Neural crest cell (in vitro differentiated cells): ENCODE data around the gene HDAC4. TPM values are rescaled to one million over a fixed set of nuclear protein-coding genes. Genes with fewer than 3 reads are reported as not detected.

Experiments
- DNase-seq: peaks from one replicate; pipeline ENCODE4 v3.0.0; 2021; ENCODE audit warnings: low read depth, mixed read lengths, low spot score
- H3K27ac Mint-ChIP-seq: one replicate; pipeline ENCODE4 v1.8.0; 2021; ENCODE audit warnings: mild to moderate bottlenecking, mixed read lengths; ENCODE audit not compliant: unreplicated experiment
- H3K27me3 Mint-ChIP-seq: 2 replicates; pipeline ENCODE4 v1.8.0; 2021; ENCODE audit warnings: low read depth, mild to moderate bottlenecking, mixed read lengths
- H3K36me3 Mint-ChIP-seq: 2 replicates; pipeline ENCODE4 v1.8.0; 2021; ENCODE audit warnings: low read depth, mild to moderate bottlenecking, mixed read lengths
- H3K4me1 Mint-ChIP-seq: 2 replicates; pipeline ENCODE4 v1.8.0; 2021; ENCODE audit warnings: mixed read lengths
- H3K4me3 Mint-ChIP-seq: one replicate; pipeline ENCODE4 v1.8.0; 2021; ENCODE audit warnings: mild to moderate bottlenecking, mixed read lengths
- H3K9me3 Mint-ChIP-seq: 2 replicates; pipeline ENCODE4 v1.8.0; 2021; ENCODE audit warnings: mixed read lengths
- total RNA-seq: library from RNA; stranded (reverse); gene quantifications from 2 replicates; pipeline ENCODE4 v1.2.1, GENCODE V29; 2021
- TF ChIP-seq, protein P1 (sequence below): fragments of 200-600 bp; sonication (generic); conservative IDR thresholded peaks from 2 replicates; pipeline ENCODE4 v1.5.0; 2021; ENCODE audit warnings: antibody characterized with exemption, mild to moderate bottlenecking

The HDAC4 gene
- total RNA-seq, 1 donor from 2014 or later, result 52.1 TPM

DNA sequence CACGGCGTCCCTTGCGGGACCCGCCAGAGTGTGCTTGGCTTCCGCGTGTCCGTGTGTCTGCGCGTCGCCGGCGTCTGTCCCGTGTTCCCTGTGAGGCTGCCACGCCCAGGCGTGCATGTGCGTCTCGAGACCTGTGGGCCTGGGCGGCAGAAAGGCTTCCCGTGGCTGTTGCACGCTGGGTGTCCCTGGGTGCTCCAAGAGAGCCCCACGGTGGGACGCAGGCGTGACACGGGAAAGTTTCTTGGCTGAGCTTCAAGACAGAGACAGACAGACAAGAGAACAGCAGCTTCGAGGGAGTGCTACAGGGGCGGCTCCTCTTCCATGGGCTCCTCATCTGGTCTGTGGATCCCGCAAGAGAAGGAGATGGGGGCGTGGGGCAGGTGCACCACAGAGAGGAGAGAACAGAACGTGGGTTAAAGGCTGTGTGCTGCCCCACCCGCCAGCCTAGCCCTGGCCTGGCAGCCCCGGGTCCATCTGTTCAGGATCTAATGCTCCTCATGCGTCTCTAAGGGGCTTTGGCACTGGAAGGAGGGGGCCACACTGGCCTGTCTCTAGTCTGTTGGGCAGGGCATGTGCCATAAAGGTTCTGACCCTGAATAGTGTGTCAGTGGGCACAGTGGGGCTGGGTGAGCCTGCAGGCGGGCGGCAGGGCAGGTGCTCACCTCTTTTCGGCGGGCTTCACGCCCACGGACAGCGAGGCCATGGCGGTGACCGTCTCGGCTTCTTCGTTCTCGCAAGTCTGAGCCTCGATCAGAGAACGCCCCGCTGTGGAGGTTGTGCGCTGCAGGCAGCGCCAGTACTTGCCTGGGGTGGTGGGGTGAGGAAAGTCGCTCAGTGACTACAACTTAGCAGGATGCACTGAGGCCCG lies 347.8 kb downstream of the HDAC4 start:
- TF ChIP-seq, protein P1, sequence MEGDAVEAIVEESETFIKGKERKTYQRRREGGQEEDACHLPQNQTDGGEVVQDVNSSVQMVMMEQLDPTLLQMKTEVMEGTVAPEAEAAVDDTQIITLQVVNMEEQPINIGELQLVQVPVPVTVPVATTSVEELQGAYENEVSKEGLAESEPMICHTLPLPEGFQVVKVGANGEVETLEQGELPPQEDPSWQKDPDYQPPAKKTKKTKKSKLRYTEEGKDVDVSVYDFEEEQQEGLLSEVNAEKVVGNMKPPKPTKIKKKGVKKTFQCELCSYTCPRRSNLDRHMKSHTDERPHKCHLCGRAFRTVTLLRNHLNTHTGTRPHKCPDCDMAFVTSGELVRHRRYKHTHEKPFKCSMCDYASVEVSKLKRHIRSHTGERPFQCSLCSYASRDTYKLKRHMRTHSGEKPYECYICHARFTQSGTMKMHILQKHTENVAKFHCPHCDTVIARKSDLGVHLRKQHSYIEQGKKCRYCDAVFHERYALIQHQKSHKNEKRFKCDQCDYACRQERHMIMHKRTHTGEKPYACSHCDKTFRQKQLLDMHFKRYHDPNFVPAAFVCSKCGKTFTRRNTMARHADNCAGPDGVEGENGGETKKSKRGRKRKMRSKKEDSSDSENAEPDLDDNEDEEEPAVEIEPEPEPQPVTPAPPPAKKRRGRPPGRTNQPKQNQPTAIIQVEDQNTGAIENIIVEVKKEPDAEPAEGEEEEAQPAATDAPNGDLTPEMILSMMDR, result no peak
- Mint-ChIP-seq H3K27me3 (no peaks in the 10 kb centered on the region), H3K27ac (no peak overlapping the region), H3K4me1 (peaks cover 13% of the 10 kb centered on the region), H3K4me3 (no peak overlapping the region), H3K36me3 (peaks cover 3% of the 10 kb centered on the region), H3K9me3 (no peaks in the 10 kb centered on the region)
- no peak for DNase-seq

GRCh38 chr2:239051891-239052445 lies 348.9 kb downstream of the HDAC4 start:
- H3K27ac Mint-ChIP-seq, result no peak overlapping the region
- TF ChIP-seq, protein P1, result no peak
- peaks cover 16% of the 10 kb centered on the region for H3K4me1 Mint-ChIP-seq
- no peak for DNase-seq
- no peaks in the 10 kb centered on the region for H3K9me3 Mint-ChIP-seq
- peaks cover 6% of the 10 kb centered on the region for H3K36me3 Mint-ChIP-seq
- H3K4me3 Mint-ChIP-seq, result no peak overlapping the region
- no peaks in the 10 kb centered on the region for H3K27me3 Mint-ChIP-seq

DNA sequence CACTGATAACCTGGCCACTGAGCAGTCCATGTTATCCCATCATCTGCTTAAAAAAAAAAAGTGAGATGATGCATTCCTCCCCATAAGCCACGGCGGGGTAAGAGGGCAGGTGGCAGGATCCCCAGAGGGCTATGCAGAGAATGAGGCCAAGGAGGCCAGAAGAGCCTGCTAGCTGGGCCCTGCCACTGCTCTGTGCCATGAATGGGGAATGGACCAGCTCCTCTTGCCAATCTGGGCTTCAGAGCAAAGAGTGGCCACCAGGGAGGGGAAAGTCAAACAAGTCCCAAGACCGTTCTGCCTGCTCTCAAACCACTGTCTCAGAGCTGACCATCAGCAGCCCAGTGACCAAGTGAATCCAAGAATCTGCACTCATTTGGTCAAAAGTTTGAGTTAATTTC lies 350.6 kb downstream of the HDAC4 start:
- no peaks in the 10 kb centered on the region for H3K27me3 Mint-ChIP-seq
- no peak overlapping the region for H3K4me3 Mint-ChIP-seq
- peaks cover 16% of the 10 kb centered on the region for H3K4me1 Mint-ChIP-seq
- peaks cover 5% of the 10 kb centered on the region for H3K36me3 Mint-ChIP-seq
- H3K27ac Mint-ChIP-seq, result no peak overlapping the region
- DNase-seq, result no peak
- H3K9me3 Mint-ChIP-seq, result no peaks in the 10 kb centered on the region
- TF ChIP-seq, protein P1, result no peak

GRCh38 chr2:239049421-239050251 lies 351.2 kb downstream of the HDAC4 start:
- Mint-ChIP-seq H3K9me3 (no peaks in the 10 kb centered on the region), H3K36me3 (peaks cover 3% of the 10 kb centered on the region), H3K27ac (no peak overlapping the region), H3K4me3 (no peak overlapping the region), H3K4me1 (peaks cover 16% of the 10 kb centered on the region), H3K27me3 (no peaks in the 10 kb centered on the region)
- TF ChIP-seq, protein P1, result no peak
- no peak for DNase-seq

DNA sequence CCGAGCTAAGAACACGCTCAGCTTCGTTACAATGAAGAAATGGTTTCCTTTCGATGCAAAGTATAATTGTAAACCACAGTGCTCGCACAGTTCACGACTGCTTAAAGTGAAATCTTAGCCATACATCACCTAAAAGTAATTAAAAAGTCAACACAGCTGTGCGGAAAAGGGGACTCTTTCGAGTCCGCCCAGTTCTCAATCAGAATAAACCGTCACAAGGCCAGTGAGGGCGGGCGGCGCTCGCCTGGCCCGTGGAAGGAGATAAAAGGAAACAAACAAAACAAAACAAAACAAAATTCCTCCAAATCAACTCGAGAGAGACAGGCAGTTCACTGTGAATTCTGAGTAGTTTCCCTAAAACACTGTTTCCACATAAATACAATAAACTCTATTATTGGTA lies 352.1 kb downstream of the HDAC4 start:
- no peak for DNase-seq
- H3K4me3 Mint-ChIP-seq, result no peak overlapping the region
- peaks cover 3% of the 10 kb centered on the region for H3K36me3 Mint-ChIP-seq
- TF ChIP-seq, protein P1, result no peak
- peaks cover 16% of the 10 kb centered on the region for H3K4me1 Mint-ChIP-seq
- no peaks in the 10 kb centered on the region for H3K9me3 Mint-ChIP-seq
- no peaks in the 10 kb centered on the region for H3K27me3 Mint-ChIP-seq
- no peak overlapping the region for H3K27ac Mint-ChIP-seq
